Fibroblast of lung (primary cell): ENCODE results near the gene UROD.
"Not testable (repeated sequence)": the region's sequence is repeated elsewhere in the genome, so short reads cannot be mapped to it uniquely, and the experiment has no call there.

Experiments
- EZH2 ChIP-seq: IDR thresholded peaks from 2 replicates; pipeline ENCODE4 v1.5.1; 2012; ENCODE audit warnings: low read length, control low read depth, mild to moderate bottlenecking; ENCODE audit errors: missing control alignments
- TF ChIP-seq, protein P1 (sequence below), 2 donors: IDR thresholded peaks in 1 of 2; conservative IDR thresholded peaks in 1 of 2; 1 replicate in 1 of 2; 2 replicates in 1 of 2; pipeline ENCODE4 v1.5.1; 2011 to 2012; ENCODE audit warnings: low read length in 2 of 2, control low read depth in 1 of 2, inconsistent platforms in 1 of 2, low read depth in 1 of 2, mild to moderate bottlenecking in 1 of 2

- TF ChIP-seq, protein P1, sequence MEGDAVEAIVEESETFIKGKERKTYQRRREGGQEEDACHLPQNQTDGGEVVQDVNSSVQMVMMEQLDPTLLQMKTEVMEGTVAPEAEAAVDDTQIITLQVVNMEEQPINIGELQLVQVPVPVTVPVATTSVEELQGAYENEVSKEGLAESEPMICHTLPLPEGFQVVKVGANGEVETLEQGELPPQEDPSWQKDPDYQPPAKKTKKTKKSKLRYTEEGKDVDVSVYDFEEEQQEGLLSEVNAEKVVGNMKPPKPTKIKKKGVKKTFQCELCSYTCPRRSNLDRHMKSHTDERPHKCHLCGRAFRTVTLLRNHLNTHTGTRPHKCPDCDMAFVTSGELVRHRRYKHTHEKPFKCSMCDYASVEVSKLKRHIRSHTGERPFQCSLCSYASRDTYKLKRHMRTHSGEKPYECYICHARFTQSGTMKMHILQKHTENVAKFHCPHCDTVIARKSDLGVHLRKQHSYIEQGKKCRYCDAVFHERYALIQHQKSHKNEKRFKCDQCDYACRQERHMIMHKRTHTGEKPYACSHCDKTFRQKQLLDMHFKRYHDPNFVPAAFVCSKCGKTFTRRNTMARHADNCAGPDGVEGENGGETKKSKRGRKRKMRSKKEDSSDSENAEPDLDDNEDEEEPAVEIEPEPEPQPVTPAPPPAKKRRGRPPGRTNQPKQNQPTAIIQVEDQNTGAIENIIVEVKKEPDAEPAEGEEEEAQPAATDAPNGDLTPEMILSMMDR (conservative IDR thresholded peaks at IDR 0.05 in 1 of 2, IDR thresholded peaks at IDR 0.05 in 1 of 2; ENCODE audit: low read depth in 1 of 2, low read length in 2 of 2): not testable (repeated sequence)
- not testable (repeated sequence) for TF ChIP-seq EZH2
These were observed 34.7 kb upstream of the UROD start for GRCh38 chr1:44977372-44977771.
